Mesenchymal stem cell (in vitro differentiated cells and primary cell): ENCODE results near the gene FAM25G.
A peak's percentile ranks its signal among the peaks of the same experiment; 100 is the strongest.
"Not testable (repeated sequence)": the region's sequence is repeated elsewhere in the genome, so short reads cannot be mapped to it uniquely, and the experiment has no call there.

ENCODE experiments used
- DNase-seq: peaks from one replicate; pipeline ENCODE4 v3.0.0-alpha.2; 2013
- H2AFZ ChIP-seq: one replicate; pipeline ENCODE4 v1.6.1; 2013; ENCODE audit warnings: low read depth, mild to moderate bottlenecking, control low read depth, inconsistent platforms, low read length, moderate library complexity
- H2AK5ac ChIP-seq: 2 replicates; pipeline ENCODE4 v1.6.1; 2013; ENCODE audit warnings: low read length, moderate library complexity, mild to moderate bottlenecking, inconsistent platforms; ENCODE audit not compliant: severe bottlenecking
- H2BK120ac ChIP-seq: one replicate; pipeline ENCODE4 v1.6.1; 2013; ENCODE audit warnings: low read depth, mild to moderate bottlenecking, inconsistent platforms, low read length, moderate library complexity
- H2BK12ac ChIP-seq, 2 experiments: one replicate each; pipeline ENCODE4 v1.6.1; 2013; ENCODE audit warnings: inconsistent platforms in 2 of 2, low read length in 2 of 2, mild to moderate bottlenecking in 2 of 2, moderate library complexity in 2 of 2, control low read depth in 1 of 2
- H2BK15ac ChIP-seq: one replicate; pipeline ENCODE4 v1.6.1; 2013; ENCODE audit warnings: mild to moderate bottlenecking, low read depth, inconsistent platforms; ENCODE audit not compliant: poor library complexity, severe bottlenecking
- H2BK5ac ChIP-seq: 2 replicates; pipeline ENCODE4 v1.6.1; 2013; ENCODE audit warnings: low read depth, mild to moderate bottlenecking, low read length, control low read depth, inconsistent platforms; ENCODE audit not compliant: poor library complexity, severe bottlenecking
- H3K14ac ChIP-seq, 2 experiments: one replicate each; pipeline ENCODE4 v1.6.1; 2013; ENCODE audit warnings: inconsistent platforms in 2 of 2, low read length in 2 of 2, control low read depth in 1 of 2, mild to moderate bottlenecking in 1 of 2, moderate library complexity in 1 of 2
- H3K18ac ChIP-seq, 2 experiments: one replicate each; pipeline ENCODE4 v1.6.1; 2013; ENCODE audit warnings: inconsistent platforms in 2 of 2, low read length in 2 of 2, control low read depth in 1 of 2, low read depth in 1 of 2, mild to moderate bottlenecking in 1 of 2
- H3K23ac ChIP-seq, 2 experiments: one replicate each; pipeline ENCODE4 v1.6.1; 2013; ENCODE audit warnings: inconsistent platforms in 2 of 2, low read length in 2 of 2, mild to moderate bottlenecking in 2 of 2, moderate library complexity in 2 of 2, control low read depth in 1 of 2
- H3K27ac ChIP-seq: 2 replicates; pipeline ENCODE4 v1.5.1; 2013; ENCODE audit warnings: mild to moderate bottlenecking, moderate library complexity, low read length, control low read depth, inconsistent platforms; ENCODE audit not compliant: poor library complexity, severe bottlenecking
- H3K27me3 ChIP-seq, 2 experiments: 2 replicates each; pipeline versions ENCODE4 v1.6.1 to v1.7.0; 2013; ENCODE audit warnings: low read length in 2 of 2, mild to moderate bottlenecking in 2 of 2, moderate library complexity in 2 of 2, control low read depth in 1 of 2, inconsistent platforms in 1 of 2; ENCODE audit not compliant: control insufficient read depth in 1 of 2, insufficient read depth in 1 of 2
- H3K36me3 ChIP-seq, 2 experiments: 2 replicates each; pipeline versions ENCODE4 v1.6.1 to v1.7.0; 2013; ENCODE audit warnings: low read length in 2 of 2, control low read depth in 1 of 2, inconsistent platforms in 1 of 2, low read depth in 1 of 2, mild to moderate bottlenecking in 1 of 2; ENCODE audit not compliant: insufficient read depth in 2 of 2, control insufficient read depth in 1 of 2
- H3K4ac ChIP-seq, 2 experiments: one replicate each; pipeline ENCODE4 v1.6.1; 2013; ENCODE audit warnings: inconsistent platforms in 2 of 2, low read length in 2 of 2, mild to moderate bottlenecking in 2 of 2, moderate library complexity in 2 of 2, control low read depth in 1 of 2, low read depth in 1 of 2
- H3K4me1 ChIP-seq: 2 replicates; pipeline ENCODE4 v1.6.1; 2013; ENCODE audit warnings: low read depth, low read length, control low read depth; ENCODE audit not compliant: control insufficient read depth, insufficient read depth
- H3K4me2 ChIP-seq: 2 replicates; pipeline ENCODE4 v1.6.1; 2013; ENCODE audit warnings: low read length, mild to moderate bottlenecking, inconsistent platforms; ENCODE audit not compliant: poor library complexity, severe bottlenecking
- H3K4me3 ChIP-seq, 2 experiments: 2 replicates each; pipeline versions ENCODE4 v1.5.1 to v1.7.0; 2013; ENCODE audit warnings: low read length in 2 of 2, mild to moderate bottlenecking in 2 of 2, control low read depth in 1 of 2, low read depth in 1 of 2; ENCODE audit not compliant: insufficient read depth in 1 of 2
- H3K79me1 ChIP-seq: replicated peaks from 2 replicates; pipeline ENCODE4 v1.6.1; 2013; ENCODE audit warnings: mild to moderate bottlenecking, control low read depth, low read length, inconsistent platforms; ENCODE audit not compliant: poor library complexity, severe bottlenecking
- H3K9ac ChIP-seq: 2 replicates; pipeline ENCODE4 v1.7.0; 2013; ENCODE audit warnings: mild to moderate bottlenecking, low read length, moderate library complexity
- H3K9me3 ChIP-seq: 2 replicates; pipeline ENCODE4 v1.7.0; 2013; ENCODE audit warnings: mild to moderate bottlenecking, low read length; ENCODE audit not compliant: control insufficient read depth
- H4K8ac ChIP-seq: one replicate; pipeline ENCODE4 v1.6.1; 2013; ENCODE audit warnings: inconsistent platforms, mild to moderate bottlenecking, low read length, moderate library complexity
- H4K91ac ChIP-seq: one replicate; pipeline ENCODE4 v1.6.1; 2013; ENCODE audit warnings: mild to moderate bottlenecking, low read length, inconsistent platforms
- WGBS: methylation state at CpG from one replicate; pipeline ENCODE4 v1.1.7; 2013; ENCODE audit warnings: mixed read lengths; 5-methylcytosine and 5-hydroxymethylcytosine counted together

The FAM25G gene

DNA sequence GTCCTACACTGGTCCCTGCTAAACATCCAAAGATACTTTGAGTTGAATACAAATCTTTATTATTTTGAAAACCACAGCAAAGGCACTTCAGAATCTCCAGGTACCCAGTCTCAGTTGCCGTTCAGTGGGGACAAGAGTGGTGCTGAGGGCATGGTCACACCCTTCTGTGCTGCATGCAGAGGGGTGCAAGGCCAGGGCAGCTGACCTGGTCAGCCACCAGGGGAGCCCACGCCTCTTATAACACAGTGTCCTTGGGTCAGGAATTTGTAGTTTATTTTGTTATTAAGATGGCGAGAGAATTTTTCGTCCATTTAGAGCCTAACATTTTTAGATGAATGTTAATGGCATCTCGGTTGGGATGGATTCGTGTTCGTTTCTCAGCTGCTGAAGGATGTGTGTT lies 23.5 kb downstream of the FAM25G start:
- H3K23ac ChIP-seq: not testable (repeated sequence)

DNA sequence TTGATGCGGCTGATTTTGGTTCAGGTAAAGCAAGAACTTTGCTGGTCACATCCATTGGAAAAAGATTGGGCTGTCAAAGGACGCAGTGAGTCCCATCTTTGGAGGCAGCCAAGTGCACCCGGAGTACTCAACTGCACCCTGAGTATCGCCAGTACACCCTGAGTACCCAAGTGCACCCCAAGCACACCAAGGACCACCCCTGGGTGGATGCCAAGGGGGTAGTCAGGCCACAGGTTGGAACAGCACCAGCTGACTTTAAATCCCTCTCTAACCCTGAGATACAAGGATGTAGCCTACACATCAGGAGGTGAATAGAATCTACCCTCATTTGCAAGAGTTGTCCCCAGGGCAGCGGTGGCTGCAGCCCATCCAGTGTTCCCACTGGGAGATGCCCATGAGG lies 24.0 kb downstream of the FAM25G start:
- not testable (repeated sequence) for H2AK5ac ChIP-seq, H3K27ac ChIP-seq, H2BK5ac ChIP-seq, H2BK12ac ChIP-seq, H3K36me3 ChIP-seq, H3K9me3 ChIP-seq, H4K91ac ChIP-seq, H2AFZ ChIP-seq, DNase-seq, H3K4me2 ChIP-seq, H4K8ac ChIP-seq, H2BK15ac ChIP-seq, H3K14ac ChIP-seq, H3K4me1 ChIP-seq, H3K4ac ChIP-seq, H3K27me3 ChIP-seq, H2BK120ac ChIP-seq, H3K9ac ChIP-seq, H3K79me1 ChIP-seq, H3K23ac ChIP-seq, H3K4me3 ChIP-seq
- H3K18ac ChIP-seq: peak overlapping the region in 1 of 2 experiments; percentile 48
- WGBS: 100% methylated on average over 1 of the region's 5 CpGs

More for the DNA sequence above, 23.5 kb downstream of the FAM25G start:
- 100% methylated on average over 5 of the region's 7 CpGs for WGBS
- DNase-seq, H4K91ac ChIP-seq, H3K18ac ChIP-seq, H2AFZ ChIP-seq, H3K4me2 ChIP-seq, H3K27me3 ChIP-seq, H3K9ac ChIP-seq, H3K27ac ChIP-seq, H3K36me3 ChIP-seq, H3K14ac ChIP-seq, H2BK15ac ChIP-seq, H2BK5ac ChIP-seq, H4K8ac ChIP-seq, H3K4me3 ChIP-seq, H2BK120ac ChIP-seq, H3K9me3 ChIP-seq, H3K79me1 ChIP-seq, H3K4ac ChIP-seq, H2BK12ac ChIP-seq, H3K4me1 ChIP-seq, H2AK5ac ChIP-seq: not testable (repeated sequence)

DNA sequence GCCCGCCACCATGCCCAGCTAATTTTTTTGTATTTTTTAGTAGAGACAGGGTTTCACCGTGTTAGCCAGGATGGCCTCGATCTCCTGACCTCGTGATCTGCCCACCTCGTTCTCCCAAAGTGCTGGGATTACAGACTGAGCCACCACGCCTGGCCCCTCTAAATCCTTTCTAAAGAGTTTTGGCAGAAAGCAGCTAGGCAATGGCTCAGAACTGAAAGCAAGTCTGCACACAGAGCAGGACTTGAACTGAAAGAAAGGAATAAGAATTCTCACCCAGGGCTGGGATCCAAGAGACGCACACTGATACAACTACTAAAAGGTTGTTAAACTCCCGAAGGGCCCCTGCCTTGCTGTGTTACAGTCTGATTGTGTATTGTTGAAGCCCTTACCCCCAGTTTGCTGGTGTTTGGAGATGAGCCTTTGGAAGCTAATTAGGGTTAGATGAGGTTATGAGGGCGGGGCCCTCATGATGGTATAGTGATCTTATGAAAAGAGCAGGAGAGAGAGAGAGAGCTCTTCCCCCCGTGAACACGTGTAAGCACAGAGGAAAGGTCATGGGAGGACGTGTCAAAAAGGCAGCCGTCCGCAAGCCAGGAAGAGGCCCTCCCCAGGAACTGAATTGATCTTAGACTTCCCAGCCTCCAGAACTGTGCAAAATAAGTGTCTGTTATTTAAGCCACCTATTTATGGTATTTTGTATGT lies 26.1 kb downstream of the FAM25G start:
- H3K79me1 ChIP-seq, H2BK5ac ChIP-seq, H3K4me3 ChIP-seq, H3K9me3 ChIP-seq, H3K27ac ChIP-seq, H3K9ac ChIP-seq, H3K14ac ChIP-seq, H2BK12ac ChIP-seq, DNase-seq, H2BK15ac ChIP-seq, H3K36me3 ChIP-seq, H2AK5ac ChIP-seq, H3K18ac ChIP-seq, H3K27me3 ChIP-seq, H4K8ac ChIP-seq, H3K4ac ChIP-seq, H4K91ac ChIP-seq, H3K4me2 ChIP-seq, H2AFZ ChIP-seq, H2BK120ac ChIP-seq, H3K4me1 ChIP-seq, H3K23ac ChIP-seq: not testable (repeated sequence)
- WGBS: 96% methylated on average over 8 of the region's 14 CpGs

DNA sequence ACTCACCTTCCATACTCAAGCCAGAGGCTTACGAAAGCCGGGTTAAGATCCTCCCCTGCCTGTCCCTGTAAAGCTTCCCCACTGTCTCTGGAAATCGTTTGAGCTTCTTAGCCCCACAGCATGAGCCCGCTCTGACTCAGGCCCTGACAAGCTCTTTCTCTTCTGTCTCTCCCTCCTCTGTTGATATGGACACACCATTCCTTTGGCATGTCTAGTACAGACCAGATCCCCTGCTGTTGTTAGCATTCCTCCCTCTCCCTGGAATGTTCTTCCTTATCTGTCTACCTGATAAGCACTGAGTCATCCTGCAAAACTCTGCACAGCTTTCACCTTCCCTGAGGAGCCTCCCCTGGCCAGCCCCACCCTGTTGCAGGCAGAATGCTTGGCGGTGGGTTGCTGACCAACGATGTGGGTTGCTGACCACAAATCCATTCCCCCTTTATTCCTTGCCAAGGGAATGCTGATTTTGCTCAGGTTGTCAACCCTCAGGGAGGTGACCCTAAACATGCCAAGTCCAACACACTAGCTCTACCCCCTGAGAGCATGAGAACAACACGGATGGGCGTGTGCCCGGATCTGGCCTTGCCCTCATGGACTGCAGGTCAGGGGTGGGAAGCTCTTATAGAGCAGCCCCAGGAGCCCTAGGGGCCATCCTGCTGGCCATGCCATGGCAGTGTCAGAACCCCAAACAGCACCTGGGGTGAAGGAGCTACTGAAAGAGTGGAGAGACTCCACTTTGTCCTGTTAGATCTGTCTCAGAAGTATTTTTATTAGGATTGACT lies 28.7 kb downstream of the FAM25G start:
- H2AK5ac ChIP-seq, H3K4me3 ChIP-seq, H3K23ac ChIP-seq, H2BK5ac ChIP-seq, H3K36me3 ChIP-seq, H2BK120ac ChIP-seq, H3K4me2 ChIP-seq, H3K9ac ChIP-seq, H2BK15ac ChIP-seq, H3K27me3 ChIP-seq, DNase-seq, H3K4me1 ChIP-seq, H3K9me3 ChIP-seq, H2BK12ac ChIP-seq, H4K8ac ChIP-seq, H2AFZ ChIP-seq, H3K18ac ChIP-seq, H3K27ac ChIP-seq, H3K14ac ChIP-seq, H4K91ac ChIP-seq, H3K4ac ChIP-seq, H3K79me1 ChIP-seq: not testable (repeated sequence)
- WGBS: no CpG with 5 or more reads among the region's 9 CpGs
